Measurements from ENCODE around the gene RALY.

The RALY gene

GRCh38 chr20:34114809-34115208 is 121.1 kb downstream of the RALY start:
- Histone ChIP-seq H3K9me3 (ENCODE audit: control insufficient read depth, low read length) (no peaks in the 10 kb centered on the region), H3K36me3 (ENCODE audit: control insufficient read depth, insufficient read depth, low read length) (no peaks in the 10 kb centered on the region), H3K4me2 (ENCODE audit: low read length) (no peak overlapping the region), H3K27ac (no peak overlapping the region), H3K27me3 (ENCODE audit: control insufficient read depth, insufficient read depth, low read length) (no peaks in the 10 kb centered on the region), H3K9ac (no peak overlapping the region), H2AFZ (no peak overlapping the region), H3K4me1 (peaks cover 12% of the 10 kb centered on the region), H3K79me2 (peaks cover 19% of the 10 kb centered on the region), H3K4me3 (ENCODE audit: low read depth, low read length) (no peak overlapping the region)
- TF ChIP-seq CTCF (IDR thresholded peaks at IDR 0.05), result no peak

- no peaks in the 10 kb centered on the region for H3K36me3 ChIP-seq (ENCODE audit: control insufficient read depth, insufficient read depth, low read length)
- H3K27me3 ChIP-seq (ENCODE audit: control insufficient read depth, insufficient read depth, low read length), result no peaks in the 10 kb centered on the region
- no peak overlapping the region for H3K27ac ChIP-seq
- no peak overlapping the region for H2AFZ ChIP-seq
- no peaks in the 10 kb centered on the region for H3K9me3 ChIP-seq (ENCODE audit: control insufficient read depth, low read length)
- TF ChIP-seq CTCF (IDR thresholded peaks at IDR 0.05), result no peak
- H3K9ac ChIP-seq, result no peak overlapping the region
- peaks cover 14% of the 10 kb centered on the region for H3K79me2 ChIP-seq
- no peak overlapping the region for H3K4me3 ChIP-seq (ENCODE audit: low read depth, low read length)
- peaks cover 10% of the 10 kb centered on the region for H3K4me1 ChIP-seq
- no peak overlapping the region for H3K4me2 ChIP-seq (ENCODE audit: low read length)
Observed at GRCh38 chr20:34115232-34115631, 121.5 kb downstream of the RALY start.

GRCh38 chr20:34120213-34120612 is 126.5 kb downstream of the RALY start:
- Histone ChIP-seq H3K27me3 (ENCODE audit: control insufficient read depth, insufficient read depth, low read length) (no peaks in the 10 kb centered on the region), H3K4me1 (no peaks in the 10 kb centered on the region), H3K27ac (no peak overlapping the region), H3K79me2 (no peaks in the 10 kb centered on the region), H3K9ac (no peak overlapping the region), H3K36me3 (ENCODE audit: control insufficient read depth, insufficient read depth, low read length) (no peaks in the 10 kb centered on the region), H3K9me3 (ENCODE audit: control insufficient read depth, low read length) (no peaks in the 10 kb centered on the region), H3K4me2 (ENCODE audit: low read length) (no peak overlapping the region), H2AFZ (no peak overlapping the region), H3K4me3 (ENCODE audit: low read depth, low read length) (no peak overlapping the region)
- TF ChIP-seq CTCF (IDR thresholded peaks at IDR 0.05), result no peak

GRCh38 chr20:34122274-34122980 is 128.7 kb downstream of the RALY start:
- Histone ChIP-seq H3K4me1 (no peaks in the 10 kb centered on the region), H3K9ac (no peak overlapping the region), H3K27me3 (ENCODE audit: control insufficient read depth, insufficient read depth, low read length) (no peaks in the 10 kb centered on the region), H3K4me2 (ENCODE audit: low read length) (no peak overlapping the region), H3K4me3 (ENCODE audit: low read depth, low read length) (no peak overlapping the region), H3K79me2 (no peaks in the 10 kb centered on the region), H3K27ac (no peak overlapping the region), H2AFZ (no peak overlapping the region), H3K36me3 (ENCODE audit: control insufficient read depth, insufficient read depth, low read length) (no peaks in the 10 kb centered on the region), H3K9me3 (ENCODE audit: control insufficient read depth, low read length) (no peaks in the 10 kb centered on the region)
- TF ChIP-seq CTCF (IDR thresholded peaks at IDR 0.05), result no peak

- no peak overlapping the region for H3K27ac ChIP-seq
- no peak overlapping the region for H3K4me3 ChIP-seq (ENCODE audit: low read depth, low read length)
- H3K4me2 ChIP-seq (ENCODE audit: low read length), result no peak overlapping the region
- H3K4me1 ChIP-seq, result no peaks in the 10 kb centered on the region
- H3K27me3 ChIP-seq (ENCODE audit: control insufficient read depth, insufficient read depth, low read length), result no peaks in the 10 kb centered on the region
- no peak for TF ChIP-seq CTCF (IDR thresholded peaks at IDR 0.05)
- no peaks in the 10 kb centered on the region for H3K9me3 ChIP-seq (ENCODE audit: control insufficient read depth, low read length)
- H3K79me2 ChIP-seq, result no peaks in the 10 kb centered on the region
- no peaks in the 10 kb centered on the region for H3K36me3 ChIP-seq (ENCODE audit: control insufficient read depth, insufficient read depth, low read length)
- H2AFZ ChIP-seq, result no peak overlapping the region
- H3K9ac ChIP-seq, result no peak overlapping the region
Observed at GRCh38 chr20:34123309-34123708, 129.6 kb downstream of the RALY start.

Data from parathyroid adenoma (tissue), 2 donors.